DOHH2 (cell line): ENCODE measurements around the gene FILIP1.

ENCODE experiments used
- EZH2phosphoT487 ChIP-seq: fragments of 200-600 bp; sonication (generic); IDR thresholded peaks from 2 replicates; pipeline ENCODE4 v1.6.1; 2017; ENCODE audit warnings: borderline replicate concordance, mild to moderate bottlenecking, antibody characterized with exemption, low read length, moderate library complexity, mixed read lengths
- TF ChIP-seq, protein P1 (sequence below): fragments of 200-600 bp; sonication (generic); IDR thresholded peaks from one replicate; pipeline ENCODE4 v1.5.1; 2014; ENCODE audit warnings: antibody characterized with exemption, mild to moderate bottlenecking, low read depth, low read length; ENCODE audit not compliant: poor library complexity, severe bottlenecking

DNA sequence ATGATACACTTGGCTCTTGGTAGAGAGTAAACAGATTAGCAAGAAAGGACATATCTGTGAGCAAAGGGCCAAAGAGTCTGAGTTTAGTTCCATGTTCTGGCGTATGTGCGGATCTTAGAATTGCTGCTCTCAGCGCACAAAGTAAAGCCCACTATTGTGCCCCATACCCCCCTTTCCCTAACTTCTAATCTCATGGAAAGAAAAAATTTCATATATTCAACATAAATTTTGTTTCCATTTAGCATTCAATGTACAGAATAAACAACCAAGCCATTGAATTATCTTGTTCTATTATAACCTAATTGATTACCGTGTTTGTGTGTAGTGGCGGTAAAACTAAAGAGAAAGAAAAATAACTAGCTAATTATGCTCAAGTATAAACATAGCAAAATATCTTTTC lies 30.5 kb downstream of the FILIP1 start:
- TF ChIP-seq, protein P1, sequence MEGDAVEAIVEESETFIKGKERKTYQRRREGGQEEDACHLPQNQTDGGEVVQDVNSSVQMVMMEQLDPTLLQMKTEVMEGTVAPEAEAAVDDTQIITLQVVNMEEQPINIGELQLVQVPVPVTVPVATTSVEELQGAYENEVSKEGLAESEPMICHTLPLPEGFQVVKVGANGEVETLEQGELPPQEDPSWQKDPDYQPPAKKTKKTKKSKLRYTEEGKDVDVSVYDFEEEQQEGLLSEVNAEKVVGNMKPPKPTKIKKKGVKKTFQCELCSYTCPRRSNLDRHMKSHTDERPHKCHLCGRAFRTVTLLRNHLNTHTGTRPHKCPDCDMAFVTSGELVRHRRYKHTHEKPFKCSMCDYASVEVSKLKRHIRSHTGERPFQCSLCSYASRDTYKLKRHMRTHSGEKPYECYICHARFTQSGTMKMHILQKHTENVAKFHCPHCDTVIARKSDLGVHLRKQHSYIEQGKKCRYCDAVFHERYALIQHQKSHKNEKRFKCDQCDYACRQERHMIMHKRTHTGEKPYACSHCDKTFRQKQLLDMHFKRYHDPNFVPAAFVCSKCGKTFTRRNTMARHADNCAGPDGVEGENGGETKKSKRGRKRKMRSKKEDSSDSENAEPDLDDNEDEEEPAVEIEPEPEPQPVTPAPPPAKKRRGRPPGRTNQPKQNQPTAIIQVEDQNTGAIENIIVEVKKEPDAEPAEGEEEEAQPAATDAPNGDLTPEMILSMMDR, result no peak
- no peak for TF ChIP-seq EZH2phosphoT487
